Mammary epithelial cell (primary cell): ENCODE results near the gene TM7SF2.

Experiments used
- EZH2 ChIP-seq: IDR thresholded peaks from 2 replicates; pipeline ENCODE4 v1.6.1; 2012; ENCODE audit warnings: low read length, inconsistent platforms, borderline replicate concordance
- TF ChIP-seq, protein P1 (sequence below), 2 donors: IDR thresholded peaks in 1 of 2; conservative IDR thresholded peaks in 1 of 2; 2 replicates each; pipeline ENCODE4 v1.5.1; 2011 to 2012; ENCODE audit warnings: inconsistent platforms in 2 of 2, low read length in 2 of 2, mild to moderate bottlenecking in 2 of 2, control low read depth in 1 of 2, low read depth in 1 of 2; ENCODE audit not compliant: insufficient read depth in 1 of 2; ENCODE audit errors: extremely low read depth in 1 of 2

DNA sequence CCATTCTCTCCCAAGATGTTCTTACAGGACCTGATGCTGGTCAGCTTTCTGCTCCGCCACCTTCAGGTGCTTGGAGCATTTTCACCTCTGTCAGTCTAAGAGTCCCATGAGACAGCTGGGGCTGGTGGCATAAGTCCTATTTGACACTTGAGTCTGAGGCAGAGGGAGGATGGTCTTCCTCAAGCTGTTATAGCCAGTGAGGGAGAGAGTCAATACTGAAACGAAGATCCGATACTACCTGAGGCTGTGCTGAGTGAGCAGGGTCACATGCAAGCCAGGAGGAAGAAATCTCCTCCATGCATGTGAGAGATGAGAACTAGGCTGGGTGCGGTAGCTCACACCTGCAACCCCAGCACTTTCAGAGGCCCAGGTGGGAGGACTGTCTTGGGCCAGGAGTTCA lies 22.1 kb upstream of the TM7SF2 start:
- TF ChIP-seq, protein P1, sequence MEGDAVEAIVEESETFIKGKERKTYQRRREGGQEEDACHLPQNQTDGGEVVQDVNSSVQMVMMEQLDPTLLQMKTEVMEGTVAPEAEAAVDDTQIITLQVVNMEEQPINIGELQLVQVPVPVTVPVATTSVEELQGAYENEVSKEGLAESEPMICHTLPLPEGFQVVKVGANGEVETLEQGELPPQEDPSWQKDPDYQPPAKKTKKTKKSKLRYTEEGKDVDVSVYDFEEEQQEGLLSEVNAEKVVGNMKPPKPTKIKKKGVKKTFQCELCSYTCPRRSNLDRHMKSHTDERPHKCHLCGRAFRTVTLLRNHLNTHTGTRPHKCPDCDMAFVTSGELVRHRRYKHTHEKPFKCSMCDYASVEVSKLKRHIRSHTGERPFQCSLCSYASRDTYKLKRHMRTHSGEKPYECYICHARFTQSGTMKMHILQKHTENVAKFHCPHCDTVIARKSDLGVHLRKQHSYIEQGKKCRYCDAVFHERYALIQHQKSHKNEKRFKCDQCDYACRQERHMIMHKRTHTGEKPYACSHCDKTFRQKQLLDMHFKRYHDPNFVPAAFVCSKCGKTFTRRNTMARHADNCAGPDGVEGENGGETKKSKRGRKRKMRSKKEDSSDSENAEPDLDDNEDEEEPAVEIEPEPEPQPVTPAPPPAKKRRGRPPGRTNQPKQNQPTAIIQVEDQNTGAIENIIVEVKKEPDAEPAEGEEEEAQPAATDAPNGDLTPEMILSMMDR (conservative IDR thresholded peaks at IDR 0.05 in 1 of 2, IDR thresholded peaks at IDR 0.05 in 1 of 2; ENCODE audit: extremely low read depth in 1 of 2, insufficient read depth in 1 of 2, low read depth in 1 of 2, low read length in 2 of 2): no peak
- TF ChIP-seq EZH2: no peak
